ENCODE data around the gene LRRC26.

Gene LRRC26, protein sequence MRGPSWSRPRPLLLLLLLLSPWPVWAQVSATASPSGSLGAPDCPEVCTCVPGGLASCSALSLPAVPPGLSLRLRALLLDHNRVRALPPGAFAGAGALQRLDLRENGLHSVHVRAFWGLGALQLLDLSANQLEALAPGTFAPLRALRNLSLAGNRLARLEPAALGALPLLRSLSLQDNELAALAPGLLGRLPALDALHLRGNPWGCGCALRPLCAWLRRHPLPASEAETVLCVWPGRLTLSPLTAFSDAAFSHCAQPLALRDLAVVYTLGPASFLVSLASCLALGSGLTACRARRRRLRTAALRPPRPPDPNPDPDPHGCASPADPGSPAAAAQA

GRCh38 chr9:137169896-137170358, at the start of gene LRRC26:
Gene LRRC26, minus strand, starts transcription at chr9:137170051. Its CDS starts 108 bp downstream, at chr9:137169943.
- DNase-seq = no peak

DNA sequence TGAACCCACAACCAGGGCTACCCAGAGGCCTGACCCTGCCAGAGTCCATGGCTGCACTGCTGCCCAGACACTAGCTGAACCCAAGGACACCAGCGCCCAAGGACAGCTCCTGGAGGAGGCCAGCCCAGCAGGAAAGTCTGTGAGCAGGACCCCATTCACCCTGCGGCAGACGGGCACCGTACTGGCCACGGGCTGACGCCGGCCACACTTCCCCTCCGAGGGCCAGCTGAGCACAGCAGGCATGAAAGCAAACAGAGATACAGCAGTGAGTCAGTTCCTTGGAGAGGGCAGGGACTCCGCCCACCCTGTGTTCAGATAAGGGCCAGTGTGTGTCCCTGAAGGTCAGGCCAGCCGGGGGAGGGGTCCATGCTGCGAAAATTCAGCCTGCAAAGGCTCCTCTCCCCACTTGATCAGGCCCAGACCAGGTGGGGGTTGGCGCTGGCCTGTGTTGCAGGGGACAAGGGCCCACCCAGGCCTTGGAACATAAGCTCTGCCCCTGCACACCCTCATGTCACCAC, 49.0 kb upstream of the LRRC26 start:
- DNase-seq = no peak

DNA sequence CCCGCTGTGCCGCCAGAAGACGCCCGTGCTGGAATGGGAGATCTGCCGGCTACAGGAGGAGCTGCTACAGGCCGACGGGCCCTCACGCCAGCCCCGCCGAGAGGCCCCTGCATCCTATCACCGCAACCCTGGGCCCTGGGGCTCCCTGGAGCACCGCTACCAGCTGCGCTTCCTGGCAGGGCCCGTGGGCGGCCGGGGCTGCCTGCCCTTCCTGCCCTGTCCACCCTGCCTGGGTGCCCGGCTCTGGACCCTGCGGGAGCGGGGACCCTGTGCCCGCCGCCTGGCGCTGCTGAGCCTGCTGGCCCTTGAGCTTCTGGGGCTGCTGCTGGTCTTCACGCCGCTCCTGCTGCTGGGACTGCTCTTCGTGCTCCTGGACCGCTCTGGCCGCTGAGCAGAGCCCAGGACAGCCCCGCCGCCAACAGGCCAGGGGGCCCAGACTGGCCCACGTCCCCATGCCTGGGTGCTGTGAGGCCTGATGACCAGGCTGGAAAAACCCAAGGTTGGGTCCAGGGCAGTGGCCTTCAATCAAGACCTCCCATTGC, 48.4 kb upstream of the LRRC26 start:
- DNase-seq = no peak

GRCh38 chr9:137217276-137218211, 47.7 kb upstream of the LRRC26 start:
- no peak for DNase-seq

DNA sequence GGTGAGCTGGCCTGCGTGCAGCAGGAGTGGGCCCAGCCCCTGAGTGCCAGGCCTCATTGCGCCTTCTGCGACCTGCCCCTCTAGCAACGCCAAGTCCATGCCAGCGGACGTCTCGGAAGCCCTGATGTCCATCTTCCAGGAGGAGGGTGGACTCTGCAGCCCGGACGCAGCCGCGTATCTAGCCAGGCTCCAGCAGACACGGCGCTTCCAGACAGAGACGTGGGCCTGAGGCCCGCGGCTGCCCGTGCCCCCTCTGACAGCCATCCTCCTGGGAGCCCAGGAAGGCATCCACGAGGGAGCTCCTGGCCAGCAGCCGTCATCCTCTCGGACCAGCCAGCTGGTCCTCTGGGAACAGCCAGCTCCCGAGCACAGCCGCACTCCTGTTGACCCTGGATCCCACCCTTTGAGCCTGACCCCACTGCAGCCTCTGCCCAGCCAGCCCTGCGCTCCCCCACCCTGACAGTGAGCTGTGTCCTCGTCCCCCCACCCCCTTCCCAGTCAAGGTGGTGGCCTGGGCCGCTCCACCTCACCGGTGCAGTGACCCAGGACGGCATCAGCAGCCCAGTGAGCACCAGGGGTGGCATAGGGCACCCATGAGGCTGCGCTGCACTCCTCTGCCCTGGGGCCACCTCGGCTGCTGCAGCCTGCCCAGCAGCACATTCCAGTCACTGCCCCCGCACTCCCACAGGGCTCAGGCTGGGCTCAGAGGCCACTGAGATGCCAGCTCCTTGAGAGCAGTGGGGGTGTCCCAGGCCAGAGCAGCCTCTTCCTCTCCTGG, 46.5 kb upstream of the LRRC26 start:
- no peak for DNase-seq

- no peak for DNase-seq
These were observed 45.5 kb upstream of the LRRC26 start for GRCh38 chr9:137215196-137215986.

- DNase-seq = no peak
These were observed 44.8 kb upstream of the LRRC26 start for GRCh38 chr9:137214620-137215019.

- DNase-seq = no peak
These were observed 43.6 kb upstream of the LRRC26 start for GRCh38 chr9:137213160-137214060.

DNA sequence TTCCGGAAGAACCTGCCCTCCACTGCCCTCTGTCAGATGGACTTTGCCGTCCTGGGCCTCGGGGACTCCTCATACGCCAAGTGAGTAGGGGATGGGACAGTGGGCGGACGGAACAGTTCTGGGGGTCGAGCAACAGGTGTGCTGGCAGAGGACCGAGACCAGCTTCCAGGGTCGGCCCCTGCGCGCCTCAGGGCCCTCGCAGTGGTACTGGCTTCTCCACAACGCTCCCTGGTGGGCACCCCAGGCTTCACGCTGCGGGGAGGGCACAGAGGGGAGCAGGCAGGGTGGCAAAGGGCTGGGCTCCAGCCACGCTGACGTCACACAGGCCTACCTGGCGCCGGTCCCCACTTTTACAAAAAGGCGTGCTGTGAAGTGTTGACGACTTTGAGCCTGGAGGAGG, 42.7 kb upstream of the LRRC26 start:
- DNase-seq = no peak

- DNase-seq = no peak
These were observed 41.7 kb upstream of the LRRC26 start for GRCh38 chr9:137211532-137211931.

DNA sequence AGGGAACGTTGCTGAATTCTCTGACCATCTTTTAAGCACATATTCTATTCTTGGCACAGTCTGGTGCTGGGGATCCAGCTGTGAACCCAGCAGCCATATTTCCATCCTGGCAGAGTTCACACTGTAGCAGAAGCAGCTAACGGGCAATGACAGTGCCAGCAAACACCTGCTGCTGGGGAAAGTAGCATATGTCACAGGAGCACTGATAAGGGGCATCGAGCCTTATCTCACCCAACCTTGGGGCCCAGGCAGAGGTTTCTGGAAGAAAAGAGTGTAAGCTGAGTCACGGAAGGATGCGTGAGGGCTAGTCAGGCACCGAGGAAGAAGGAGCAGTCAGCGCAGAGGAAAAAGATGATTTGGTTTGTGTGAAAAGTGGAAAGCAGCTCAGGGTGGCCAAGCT, 36.8 kb upstream of the LRRC26 start:
- DNase-seq = no peak

DNA sequence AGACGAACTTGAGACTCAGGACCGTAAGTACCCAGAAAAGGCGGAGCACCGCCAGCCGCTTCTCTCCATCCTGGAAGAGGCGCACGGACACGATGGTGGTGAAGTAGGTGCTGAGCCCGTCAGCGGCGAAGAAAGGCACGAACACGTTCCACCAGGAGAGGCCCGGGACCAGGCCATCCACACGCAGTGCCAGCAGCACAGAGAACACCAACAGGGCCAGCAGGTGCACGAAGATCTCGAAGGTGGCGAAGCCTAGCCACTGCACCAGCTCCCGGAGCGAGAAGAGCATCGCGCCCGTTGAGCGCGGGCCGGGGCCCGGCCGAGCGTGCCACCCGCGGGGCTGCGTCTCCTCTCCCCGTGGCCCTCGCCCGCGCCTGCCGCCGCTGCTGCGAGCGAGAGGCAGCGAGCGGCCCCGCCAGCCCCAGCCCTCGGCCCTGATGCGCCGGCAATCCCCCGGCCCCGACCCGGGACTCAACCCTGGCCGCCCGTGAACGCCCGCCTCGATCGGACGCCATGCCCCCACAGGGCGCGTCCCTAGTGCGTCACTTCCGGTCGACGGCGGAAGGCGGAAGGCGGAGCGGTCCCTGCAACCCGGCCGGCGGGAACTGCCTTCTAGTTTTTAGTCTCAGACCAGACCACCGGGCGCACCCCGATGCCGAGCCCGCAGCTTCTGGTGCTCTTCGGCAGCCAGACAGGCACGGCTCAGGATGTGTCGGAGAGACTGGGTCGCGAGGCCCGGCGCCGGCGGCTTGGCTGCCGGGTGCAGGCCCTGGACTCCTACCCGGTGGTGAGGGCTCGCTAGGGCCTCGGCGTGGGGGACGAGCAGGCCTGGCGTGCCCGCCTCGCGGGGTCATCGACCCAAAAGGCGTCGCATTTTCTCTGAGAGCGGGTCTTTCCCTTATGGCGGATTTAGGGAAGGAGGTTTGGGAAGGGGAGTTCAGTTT, 35.5 kb upstream of the LRRC26 start, which contains the start of the genes NDOR1 and TMEM203:
Gene NDOR1 (plus strand): TSS at position 575 of the 944 bp plus-strand sequence. CDS start 78 bp downstream, at position 653.
Gene TMEM203 (minus strand): TSS at position 523 of the 944 bp plus-strand sequence. CDS start 234 bp downstream, at position 289.
- peak; percentile 98 for DNase-seq

GRCh38 chr9:137204731-137205125, 34.9 kb upstream of the LRRC26 start:
- DNase-seq = no peak

- DNase-seq = no peak
These were observed 33.1 kb upstream of the LRRC26 start for GRCh38 chr9:137202966-137203365.

DNA sequence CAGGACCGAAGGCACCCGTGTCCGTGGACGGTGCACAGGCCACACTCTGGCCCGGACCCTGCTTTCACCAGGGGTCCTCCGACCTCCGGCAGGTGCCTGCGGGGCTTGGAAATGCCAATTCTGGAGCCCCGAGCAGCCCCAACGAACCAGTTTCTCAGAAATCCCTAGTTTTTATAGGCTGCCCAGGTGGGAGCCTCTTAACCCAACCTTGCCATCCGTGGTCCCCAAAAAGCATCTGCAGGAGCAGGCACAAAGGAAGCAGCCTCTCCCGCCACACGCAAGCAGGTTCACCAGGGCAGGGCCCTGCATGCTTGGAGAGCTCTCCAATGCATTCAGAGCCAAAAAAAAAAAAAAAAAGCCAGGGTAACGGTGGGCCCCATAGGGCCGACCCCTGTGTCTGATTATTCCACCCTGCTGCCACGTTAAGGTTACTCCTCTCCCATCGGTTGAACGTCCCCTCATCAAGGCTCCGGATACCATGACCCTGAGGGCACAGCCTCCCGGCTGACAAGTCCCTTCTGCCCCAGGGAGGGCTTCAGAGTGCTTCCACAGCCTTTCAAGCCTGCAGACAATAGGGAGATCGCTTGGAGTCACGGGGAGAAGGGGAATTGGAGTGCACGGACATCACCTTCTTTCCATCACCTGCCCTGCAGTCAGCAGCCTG, 31.5 kb upstream of the LRRC26 start:
- DNase-seq = no peak

- DNase-seq = peak; percentile 100
These were observed 30.7 kb upstream of the LRRC26 start, which contains the start of gene TPRN for GRCh38 chr9:137200311-137201204. Gene TPRN, minus strand, starts transcription at chr9:137200741. Its CDS starts 30 bp downstream, at chr9:137200711.

All from activated effector memory CD4-positive, alpha-beta T cell treated with anti-CD3 and anti-CD28 coated beads, Interleukin-2, amount 50 U/mL, for 16 hours (primary cell).